ENCODE results near the gene KIF5A. TPM values are rescaled to one million over a fixed set of nuclear protein-coding genes. Genes with fewer than 3 reads are reported as not detected.
"Not testable (repeated sequence)": the region's sequence is repeated elsewhere in the genome, so short reads cannot be mapped to it uniquely, and the experiment has no call there.

KIF5A gene
- total RNA-seq, 1 donor from 2014 or later: 0.17 TPM

GRCh38 chr12:57558864-57559263 lies 9.0 kb downstream of the KIF5A start:
- no peak for DNase-seq

GRCh38 chr12:57560516-57560915 lies 10.7 kb downstream of the KIF5A start:
- no peak for DNase-seq

- DNase-seq: not testable (repeated sequence)
Measured at GRCh38 chr12:57561117-57561516, 11.3 kb downstream of the KIF5A start.

GRCh38 chr12:57563358-57563757 lies 13.5 kb downstream of the KIF5A start:
- DNase-seq: no peak

- DNase-seq: no peak
Measured at GRCh38 chr12:57564178-57564740, 14.4 kb downstream of the KIF5A start.

GRCh38 chr12:57568838-57569237 lies 19.0 kb downstream of the KIF5A start:
- DNase-seq: no peak

GRCh38 chr12:57569858-57570257 lies 20.0 kb downstream of the KIF5A start:
- DNase-seq: no peak

GRCh38 chr12:57570438-57570837 lies 20.6 kb downstream of the KIF5A start:
- DNase-seq: not testable (repeated sequence)

GRCh38 chr12:57571926-57572762 lies 22.3 kb downstream of the KIF5A start:
- DNase-seq: no peak

GRCh38 chr12:57574795-57575194 lies 25.0 kb downstream of the KIF5A start:
- DNase-seq: no peak

- DNase-seq: no peak
Measured at GRCh38 chr12:57575771-57576612, 26.1 kb downstream of the KIF5A start.

- DNase-seq: no peak
Measured at GRCh38 chr12:57576613-57577160, 26.8 kb downstream of the KIF5A start.

GRCh38 chr12:57577981-57578758 lies 28.3 kb downstream of the KIF5A start:
- no peak for DNase-seq

- DNase-seq: no peak
Measured at GRCh38 chr12:57579011-57579410, 29.2 kb downstream of the KIF5A start.

GRCh38 chr12:57579677-57580465 lies 30.0 kb downstream of the KIF5A start:
- DNase-seq: no peak

- DNase-seq: no peak
Measured at GRCh38 chr12:57580466-57580795, 30.6 kb downstream of the KIF5A start.

- DNase-seq: no peak
Measured at GRCh38 chr12:57581802-57582201, 32.0 kb downstream of the KIF5A start.

GRCh38 chr12:57582440-57582839 lies 32.6 kb downstream of the KIF5A start:
- no peak for DNase-seq

GRCh38 chr12:57583008-57583831 lies 33.4 kb downstream of the KIF5A start:
- DNase-seq: peak; percentile 89

- no peak for DNase-seq
Measured at GRCh38 chr12:57584050-57584449, 34.2 kb downstream of the KIF5A start.

- no peak for DNase-seq
Measured at GRCh38 chr12:57584690-57585089, 34.8 kb downstream of the KIF5A start.
